Measurements from ENCODE around the gene ATF5. TPM values are rescaled to one million over a fixed set of nuclear protein-coding genes. Genes with fewer than 3 reads are reported as not detected.

ATF5 gene
- total RNA-seq, 1 donor from 2014 or later = 8.6 TPM

DNA sequence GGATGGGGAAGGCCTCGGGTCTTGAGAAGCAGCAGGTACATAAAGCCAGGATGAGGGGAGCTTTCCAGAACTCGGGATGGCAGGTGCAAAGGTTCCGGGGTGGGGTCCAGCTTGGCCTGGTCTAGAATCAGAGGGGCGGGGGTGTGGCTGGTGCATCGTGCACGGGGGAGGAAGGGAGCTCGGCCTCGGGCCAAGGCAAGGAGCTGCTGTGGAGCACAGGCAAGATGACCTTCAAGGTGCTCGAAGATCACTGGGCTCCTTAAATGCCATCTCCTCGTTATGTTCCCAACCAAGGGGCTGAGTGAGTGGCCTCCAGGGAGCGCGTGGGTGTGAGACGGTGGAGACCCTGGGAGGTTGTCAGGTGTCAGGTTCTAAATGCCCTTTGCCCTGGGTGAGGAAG is 48.1 kb downstream of the ATF5 start:
- DNase-seq = no peak

DNA sequence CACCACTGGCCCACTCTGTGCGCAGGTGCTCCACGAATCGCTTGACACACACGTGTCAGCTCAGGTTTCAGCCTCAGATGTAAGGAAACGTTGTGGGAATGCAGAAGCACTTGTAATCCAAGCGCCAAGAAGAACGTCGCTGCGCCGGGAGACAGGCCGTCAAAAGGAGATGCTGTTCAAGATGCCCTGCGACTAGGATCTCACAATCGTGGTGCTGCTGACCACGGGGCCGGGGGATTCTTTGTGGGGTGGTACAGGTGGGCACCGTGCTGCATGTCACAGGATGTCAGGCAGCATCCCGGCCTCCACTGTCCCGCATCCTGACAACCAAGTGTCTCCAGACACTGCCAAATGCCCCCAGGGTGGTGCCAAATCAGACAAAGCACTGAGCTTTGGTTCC is 48.9 kb downstream of the ATF5 start:
- no peak for DNase-seq

DNA sequence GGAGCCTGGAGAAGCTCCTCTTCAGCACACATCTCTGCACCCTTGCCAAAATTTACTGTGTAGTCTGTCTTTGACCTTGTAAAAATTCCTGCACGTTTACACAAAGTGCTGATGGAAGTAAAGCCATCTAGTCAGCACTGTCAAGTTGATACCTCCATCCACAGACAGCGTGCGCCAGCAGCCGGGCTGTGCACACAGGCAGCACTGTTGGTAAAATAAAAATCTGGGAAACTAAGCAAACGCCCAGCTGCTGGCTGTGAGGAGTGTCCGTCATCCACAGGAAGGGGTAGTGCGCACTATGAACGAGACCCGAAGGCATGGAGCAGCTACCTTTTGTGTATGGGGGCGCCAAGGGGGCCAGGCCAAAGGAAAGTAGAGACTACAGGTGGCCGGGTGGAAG is 49.3 kb downstream of the ATF5 start:
- no peak for DNase-seq

DNA sequence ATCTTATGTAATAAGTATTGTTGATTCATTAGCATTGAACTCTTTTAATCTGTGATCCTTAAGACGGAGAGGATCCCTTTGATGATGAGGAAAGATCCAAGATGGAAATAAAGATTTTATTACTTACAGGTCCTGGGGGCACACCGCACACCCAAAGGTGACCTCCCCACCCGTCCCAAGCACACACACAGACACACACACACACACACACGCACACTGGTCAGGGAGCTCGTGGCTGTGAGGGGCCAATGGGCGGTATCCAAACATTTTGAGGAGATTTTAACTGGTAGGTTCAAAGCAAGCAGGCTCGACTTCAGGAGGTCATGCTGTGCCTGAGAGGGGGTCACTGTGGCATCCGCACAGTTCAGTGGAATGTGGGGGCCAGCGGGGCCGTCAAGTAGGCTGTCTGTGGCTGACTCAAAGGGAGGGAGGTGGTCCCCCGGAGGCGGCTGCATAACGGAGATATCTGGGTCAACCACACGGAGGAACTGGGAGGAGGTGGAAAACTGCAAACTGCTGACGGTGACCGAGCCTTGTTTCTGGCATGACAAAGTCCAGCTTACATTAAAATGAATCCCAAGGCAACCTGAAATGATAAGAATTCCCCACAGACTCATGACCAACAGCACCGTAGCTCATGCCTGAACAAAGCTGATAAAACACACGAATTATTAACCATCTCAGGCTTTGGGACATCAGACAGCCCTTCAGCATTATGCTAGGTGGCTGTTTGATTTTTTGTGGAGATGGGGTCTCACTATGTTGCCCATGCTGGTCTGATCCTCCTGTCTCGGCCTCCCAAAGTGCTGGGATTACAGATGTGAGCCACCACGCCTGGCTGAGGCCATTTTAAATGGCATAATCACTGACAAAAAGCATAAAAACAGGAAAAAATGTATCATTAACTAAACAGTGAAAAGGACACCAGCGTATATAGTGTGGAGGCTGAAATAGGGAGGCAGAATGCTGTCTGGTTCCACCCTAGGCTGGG is 52.9 kb downstream of the ATF5 start:
- no peak for DNase-seq

Other genes starting within 250 kb of the ATF5 start
- 0.78 TPM for gene ADM5, start 239.6 kb upstream of the ATF5 start, total RNA-seq
- gene CPT1C, start 238.1 kb upstream of the ATF5 start, total RNA-seq = 42.1 TPM
- 0.31 TPM for gene TSKS, start 165.9 kb upstream of the ATF5 start, total RNA-seq
- 49.0 TPM for gene AP2A1, start 162.2 kb upstream of the ATF5 start, total RNA-seq
- gene FUZ, start 115.9 kb upstream of the ATF5 start, total RNA-seq = 21.7 TPM
- gene MED25, start 110.9 kb upstream of the ATF5 start, total RNA-seq = 12.8 TPM
- gene PTOV1, start 78.0 kb upstream of the ATF5 start, total RNA-seq = 99.2 TPM
- 24.0 TPM for gene PNKP, start 61.6 kb upstream of the ATF5 start, total RNA-seq
- 3.9 TPM for gene AKT1S1, start 51.9 kb upstream of the ATF5 start, total RNA-seq
- 6.1 TPM for gene TBC1D17, start 51.5 kb upstream of the ATF5 start, total RNA-seq
- gene IL4I1, start 32.3 kb upstream of the ATF5 start, total RNA-seq = not detected
- gene NUP62, start 299 bp downstream of the ATF5 start, total RNA-seq = 23.9 TPM
- gene SIGLEC11, start 32.0 kb downstream of the ATF5 start, total RNA-seq = 0.31 TPM
- 18.4 TPM for gene VRK3, start 96.2 kb downstream of the ATF5 start, total RNA-seq
- 11.5 TPM for gene ZNF473, start 96.8 kb downstream of the ATF5 start, total RNA-seq
- gene IZUMO2, start 234.1 kb downstream of the ATF5 start, total RNA-seq = not detected

Data from occipital lobe (tissue), 2 donors.